GM20000 (cell line): Measurements from ENCODE around the gene NPBWR2.
A peak's percentile ranks its signal among the peaks of the same experiment; 100 is the strongest.

Source experiments
- DNase-seq: peaks from one replicate; pipeline ENCODE4 v3.0.0; 2012; ENCODE audit warnings: low spot score
- TF ChIP-seq, protein P1 (sequence below): IDR thresholded peaks from 2 replicates; pipeline ENCODE4 v1.5.1; 2012; ENCODE audit warnings: mild to moderate bottlenecking, control low read depth; ENCODE audit errors: extremely low read depth, missing control alignments

Gene NPBWR2

DNA sequence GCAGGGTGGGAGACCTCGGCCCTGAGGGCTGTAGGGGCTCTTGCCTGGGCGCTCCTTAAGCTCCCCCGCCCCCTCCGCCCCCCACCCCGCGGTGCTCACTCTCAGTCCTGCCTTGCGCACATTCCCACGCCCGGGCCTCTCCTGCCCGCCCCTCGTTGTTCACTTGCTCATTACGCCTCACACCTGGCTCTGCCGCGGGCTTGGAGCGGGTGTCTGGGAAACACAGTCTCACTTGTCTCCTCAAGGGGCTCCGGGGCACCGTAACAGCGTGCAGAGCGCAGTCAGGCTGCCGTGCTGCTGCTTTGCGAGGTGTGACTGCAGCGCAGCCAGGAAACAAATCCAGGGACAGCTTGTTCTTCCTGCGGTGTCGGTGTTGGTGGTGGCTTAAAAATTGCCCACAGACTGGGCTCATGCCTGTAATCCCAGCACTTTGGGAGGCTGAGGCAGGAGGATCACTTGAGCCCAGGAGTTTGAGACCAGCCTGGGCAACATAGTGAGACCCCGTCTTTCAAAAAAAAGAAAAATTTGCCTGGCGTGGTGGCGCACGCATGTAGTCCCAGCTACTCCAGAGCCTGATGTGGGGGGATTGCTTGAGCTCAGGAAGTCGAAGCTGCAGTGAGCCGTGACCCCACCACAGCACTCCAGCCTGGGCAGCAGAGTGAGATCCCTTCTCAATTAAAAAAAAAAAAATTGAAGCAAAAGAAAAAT lies 4.6 kb downstream of the NPBWR2 start:
- no peak for DNase-seq
- TF ChIP-seq, protein P1, sequence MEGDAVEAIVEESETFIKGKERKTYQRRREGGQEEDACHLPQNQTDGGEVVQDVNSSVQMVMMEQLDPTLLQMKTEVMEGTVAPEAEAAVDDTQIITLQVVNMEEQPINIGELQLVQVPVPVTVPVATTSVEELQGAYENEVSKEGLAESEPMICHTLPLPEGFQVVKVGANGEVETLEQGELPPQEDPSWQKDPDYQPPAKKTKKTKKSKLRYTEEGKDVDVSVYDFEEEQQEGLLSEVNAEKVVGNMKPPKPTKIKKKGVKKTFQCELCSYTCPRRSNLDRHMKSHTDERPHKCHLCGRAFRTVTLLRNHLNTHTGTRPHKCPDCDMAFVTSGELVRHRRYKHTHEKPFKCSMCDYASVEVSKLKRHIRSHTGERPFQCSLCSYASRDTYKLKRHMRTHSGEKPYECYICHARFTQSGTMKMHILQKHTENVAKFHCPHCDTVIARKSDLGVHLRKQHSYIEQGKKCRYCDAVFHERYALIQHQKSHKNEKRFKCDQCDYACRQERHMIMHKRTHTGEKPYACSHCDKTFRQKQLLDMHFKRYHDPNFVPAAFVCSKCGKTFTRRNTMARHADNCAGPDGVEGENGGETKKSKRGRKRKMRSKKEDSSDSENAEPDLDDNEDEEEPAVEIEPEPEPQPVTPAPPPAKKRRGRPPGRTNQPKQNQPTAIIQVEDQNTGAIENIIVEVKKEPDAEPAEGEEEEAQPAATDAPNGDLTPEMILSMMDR: no peak

DNA sequence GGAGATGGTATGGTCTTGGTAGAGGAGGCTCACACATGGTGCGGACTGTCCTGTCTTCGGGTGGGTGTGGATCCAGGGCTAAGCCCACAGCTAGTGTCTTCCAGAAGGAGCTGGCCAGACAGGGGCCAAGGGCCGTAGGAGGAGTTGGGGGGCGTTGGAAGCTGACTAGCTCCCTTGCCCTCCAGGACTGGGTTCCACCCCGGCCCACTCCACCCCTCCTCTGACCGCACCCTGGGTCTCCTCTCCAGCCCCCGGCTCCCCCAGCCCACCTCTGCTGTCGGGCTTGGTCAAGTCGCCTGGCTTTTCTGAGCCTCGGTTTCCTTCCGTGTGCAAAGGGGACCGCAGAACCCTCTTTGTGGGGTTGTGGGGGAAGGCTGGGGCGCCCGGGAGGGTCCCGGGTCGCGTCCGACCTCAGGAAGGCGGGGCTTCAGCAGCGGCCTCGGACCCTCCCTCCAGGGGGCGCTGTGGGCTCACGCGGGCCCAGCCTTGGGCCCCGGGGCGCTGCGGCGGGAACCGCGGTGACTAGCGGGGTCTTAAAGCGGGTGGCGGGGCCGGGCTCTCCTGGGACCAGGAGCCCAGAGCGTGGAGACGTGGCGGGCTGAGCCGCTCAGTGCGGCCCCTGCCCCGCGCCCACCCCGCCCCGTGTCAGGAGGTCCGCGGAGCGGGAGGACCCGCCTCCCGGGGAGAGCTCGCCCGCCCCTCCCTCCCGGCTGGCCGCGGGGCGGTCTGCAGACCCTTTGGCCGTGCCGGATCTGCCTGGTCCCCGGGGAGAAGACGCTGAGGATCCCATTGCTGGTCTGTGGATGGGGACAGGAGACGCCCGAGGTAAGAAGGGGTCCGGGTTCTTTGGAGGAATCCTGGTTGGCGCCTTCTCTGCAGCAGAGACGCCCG lies 5.4 kb downstream of the NPBWR2 start:
- TF ChIP-seq, protein P1: peak; percentile 62
- DNase-seq: peak; percentile 89

DNA sequence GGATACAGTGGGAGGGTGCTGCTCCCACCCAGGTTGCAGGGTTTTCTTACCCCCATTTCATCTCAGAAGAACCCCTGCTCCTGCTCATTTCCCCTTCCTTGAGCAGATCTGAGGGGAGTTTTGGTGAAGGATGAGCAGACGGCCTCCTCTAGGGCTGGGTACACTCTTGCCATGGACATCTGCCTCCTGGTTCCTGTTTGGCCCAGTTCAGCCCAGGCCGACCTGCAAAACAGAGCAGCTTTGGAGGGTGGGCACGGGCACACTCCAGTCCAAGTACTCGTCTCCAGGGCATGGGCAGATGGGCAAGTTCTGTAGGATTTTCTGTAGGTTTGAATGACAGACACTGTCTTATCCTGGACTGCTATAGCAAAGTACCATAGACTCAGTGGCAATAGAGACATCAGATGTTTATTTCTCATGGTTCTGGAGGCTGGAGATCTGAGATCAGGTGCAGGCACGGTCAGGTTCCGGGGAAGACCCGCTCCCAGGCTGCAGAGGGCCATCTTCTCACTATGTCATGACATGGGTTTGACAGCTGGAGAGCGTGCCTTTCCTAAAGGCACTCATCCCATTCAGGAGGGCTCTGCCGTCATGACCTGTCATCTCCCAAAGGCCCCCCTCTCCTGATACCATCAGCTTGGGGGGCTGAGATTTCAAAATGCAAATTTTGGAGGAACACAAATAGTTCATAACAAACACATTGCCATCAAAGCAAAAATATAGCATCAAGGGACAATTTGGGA lies 6.2 kb downstream of the NPBWR2 start:
- TF ChIP-seq, protein P1: no peak
- no peak for DNase-seq

DNA sequence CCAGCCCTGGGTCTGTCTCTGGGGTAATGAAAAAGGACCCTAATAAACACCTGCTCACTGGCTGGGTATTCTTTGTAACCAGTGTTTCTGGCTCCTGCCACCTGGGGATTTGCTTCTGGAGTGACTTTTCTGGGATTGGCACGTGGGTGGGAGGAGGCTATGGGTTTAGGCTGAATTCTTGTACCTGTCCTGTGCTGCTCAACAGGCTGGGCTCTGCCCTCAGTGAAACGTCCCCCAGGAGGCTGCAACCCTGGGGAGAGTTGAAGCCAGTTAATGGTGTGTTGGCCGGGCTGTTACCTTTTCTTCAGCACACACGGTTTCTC lies 6.8 kb downstream of the NPBWR2 start:
- no peak for DNase-seq
- TF ChIP-seq, protein P1: no peak

DNA sequence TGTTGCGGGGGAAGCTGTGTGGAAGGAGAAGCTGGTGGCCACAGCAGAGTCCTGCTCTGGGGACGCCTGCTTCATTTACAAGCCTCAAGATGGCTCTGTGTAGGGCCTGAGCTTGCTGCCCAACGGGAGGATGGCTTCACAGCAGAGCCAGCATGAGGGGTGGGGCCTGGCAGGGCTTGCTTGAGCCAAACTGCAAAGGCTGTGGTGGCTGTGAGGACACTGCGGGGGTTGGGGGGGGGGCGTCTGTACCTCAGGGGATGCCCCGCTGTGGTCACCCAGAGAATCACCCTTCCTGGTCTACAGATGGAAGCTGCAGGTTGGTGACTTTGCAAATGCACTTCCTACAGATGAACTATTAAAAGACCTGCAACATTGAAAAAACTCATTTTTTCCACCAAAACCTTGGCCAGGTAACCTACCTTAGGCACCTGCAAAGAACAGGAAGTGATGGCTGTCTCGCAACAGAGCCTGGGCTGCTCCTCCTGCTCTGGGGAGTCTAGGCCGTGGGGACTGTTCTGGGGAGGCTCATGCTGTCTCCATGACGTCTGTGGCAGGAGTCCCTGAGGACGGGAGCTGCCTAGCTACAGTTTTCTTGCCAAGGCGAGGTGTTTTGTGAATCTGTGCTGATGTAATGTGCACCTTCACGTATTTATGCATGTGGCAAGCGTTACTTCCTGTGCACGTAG lies 7.3 kb downstream of the NPBWR2 start:
- TF ChIP-seq, protein P1: no peak
- peak; percentile 65 for DNase-seq

DNA sequence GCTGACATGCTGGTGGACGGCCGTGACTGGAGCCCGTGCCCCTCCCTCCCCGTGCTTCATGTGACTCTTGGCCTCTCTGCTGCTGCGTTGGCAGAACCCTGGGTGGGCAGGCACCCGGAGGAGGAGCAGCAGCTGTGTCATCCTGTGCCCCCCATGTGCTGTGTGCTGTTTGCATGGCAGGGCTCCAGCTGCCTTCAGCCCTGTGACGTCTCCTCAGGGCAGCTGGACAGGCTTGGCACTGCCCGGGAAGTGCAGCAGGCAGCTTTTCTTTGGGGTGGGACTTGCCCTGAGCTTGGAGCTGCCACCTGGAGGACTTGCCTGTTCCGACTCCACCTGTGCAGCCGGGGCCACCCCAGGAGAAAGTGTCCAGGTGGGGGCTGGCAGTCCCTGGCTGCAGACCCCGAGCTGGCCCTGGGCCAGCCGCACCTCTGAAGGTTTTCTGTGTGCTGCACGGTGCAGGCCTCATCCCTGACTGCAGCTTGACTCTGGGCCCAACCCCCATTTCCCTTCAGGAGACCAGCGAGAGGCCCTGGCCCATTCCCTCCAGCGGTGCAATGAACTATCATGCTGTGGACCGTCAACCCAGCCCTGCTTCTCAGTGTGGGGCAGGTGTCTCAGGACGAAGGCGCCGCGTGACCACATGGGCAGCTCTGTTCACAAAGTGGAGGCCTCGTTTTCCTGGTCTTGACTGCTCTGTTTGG lies 8.1 kb downstream of the NPBWR2 start:
- no peak for DNase-seq
- TF ChIP-seq, protein P1: no peak
